HAP-1 (cell line): ENCODE measurements around the gene APEH.

Source experiments
- DNase-seq, 2 experiments: peaks; one replicate each; pipeline ENCODE4 v3.0.0-alpha.2; 2016 to 2020; ENCODE audit warnings: low spot score in 2 of 2
- H3K27me3 ChIP-seq: fragments of 250-450 bp; sonication (Bioruptor Pico); 2 replicates; pipeline ENCODE4 v1.5.1; 2020; ENCODE audit warnings: low read depth, mild to moderate bottlenecking, moderate library complexity
- H3K36me3 ChIP-seq: fragments of 250-450 bp; sonication (Bioruptor Pico); replicated peaks from 2 replicates; pipeline ENCODE4 v1.5.1; 2020; ENCODE audit warnings: mild to moderate bottlenecking
- H3K4me1 ChIP-seq: fragments of 250-450 bp; sonication (Bioruptor Pico); 2 replicates; pipeline ENCODE4 v1.5.1; 2020; ENCODE audit warnings: mild to moderate bottlenecking
- H3K4me3 ChIP-seq: fragments of 250-450 bp; sonication (Bioruptor Pico); 2 replicates; pipeline ENCODE4 v1.5.1; 2020; ENCODE audit warnings: mild to moderate bottlenecking, moderate library complexity
- H3K9me3 ChIP-seq: fragments of 250-450 bp; sonication (Bioruptor Pico); 2 replicates; pipeline ENCODE4 v1.5.1; 2020; ENCODE audit warnings: mild to moderate bottlenecking, moderate library complexity
- in situ Hi-C: fragments of 300-500 bp; cut with MboI; formaldehyde crosslinking; loops from 3 replicates; pipeline ENCODE4 v1.14.3; 2020; ENCODE audit warnings: low sequenced_read_pairs, inconsistent platforms, mixed read lengths

The APEH gene

GRCh38 chr3:49641921-49642707, 32.0 kb upstream of the APEH start:
- H3K4me1 ChIP-seq = no peaks in the 10 kb centered on the region
- H3K36me3 ChIP-seq = no peaks in the 10 kb centered on the region
- H3K4me3 ChIP-seq = no peak overlapping the region
- no peaks in the 10 kb centered on the region for H3K27me3 ChIP-seq
- no peak for DNase-seq
- no peaks in the 10 kb centered on the region for H3K9me3 ChIP-seq
- in situ Hi-C loops = no loop called here

GRCh38 chr3:49642708-49643145, 31.4 kb upstream of the APEH start:
- DNase-seq = no peak
- Histone ChIP-seq H3K4me1 (no peaks in the 10 kb centered on the region), H3K36me3 (no peaks in the 10 kb centered on the region), H3K27me3 (no peaks in the 10 kb centered on the region), H3K4me3 (no peak overlapping the region), H3K9me3 (no peaks in the 10 kb centered on the region)
- in situ Hi-C loops = no loop called here

DNA sequence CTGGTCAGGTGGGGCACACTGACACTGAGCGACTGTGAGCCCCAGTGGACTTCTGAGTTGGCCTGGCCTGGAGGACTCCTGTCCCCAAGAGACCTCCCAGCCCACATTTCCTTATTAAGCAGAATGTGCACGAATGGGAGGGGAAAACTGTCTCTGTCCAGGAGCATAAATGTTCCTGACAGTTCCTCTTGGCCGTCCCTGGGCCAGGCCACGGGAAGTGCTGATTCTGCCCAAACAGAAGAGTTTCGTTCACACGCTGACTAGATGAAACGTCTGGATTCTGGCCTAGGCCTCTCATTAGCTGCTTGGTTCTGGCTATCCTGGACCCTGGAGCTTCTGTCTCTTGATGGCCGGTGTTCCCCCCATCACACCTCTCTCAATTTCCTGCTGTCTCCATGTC, 29.5 kb upstream of the APEH start:
- in situ Hi-C loops = no loop called here
- H3K4me1 ChIP-seq = no peaks in the 10 kb centered on the region
- H3K9me3 ChIP-seq = no peaks in the 10 kb centered on the region
- no peaks in the 10 kb centered on the region for H3K27me3 ChIP-seq
- H3K36me3 ChIP-seq = no peaks in the 10 kb centered on the region
- DNase-seq = no peak
- H3K4me3 ChIP-seq = no peak overlapping the region

DNA sequence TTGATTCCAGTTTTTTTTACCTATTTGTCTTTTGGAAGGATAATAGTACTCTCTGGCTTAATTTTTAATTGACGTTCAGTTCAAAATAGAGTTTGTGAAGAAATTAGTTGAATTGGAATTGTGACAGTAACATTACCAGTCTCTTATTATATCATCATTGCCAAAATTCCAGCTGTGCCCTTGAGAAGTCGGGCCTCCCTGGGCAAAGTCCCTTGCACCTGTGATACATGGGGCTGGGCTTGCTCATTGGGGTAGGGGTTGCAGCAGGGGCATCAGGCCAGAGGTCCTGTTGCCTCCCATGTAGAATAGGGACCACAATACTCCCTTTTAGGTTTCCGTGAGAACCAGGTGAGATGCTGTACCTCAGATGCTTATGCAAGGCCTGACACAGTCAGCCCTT, 27.9 kb upstream of the APEH start:
- H3K4me3 ChIP-seq = no peak overlapping the region
- no peak for DNase-seq
- no peaks in the 10 kb centered on the region for H3K27me3 ChIP-seq
- no peaks in the 10 kb centered on the region for H3K4me1 ChIP-seq
- in situ Hi-C loops = no loop called here
- H3K9me3 ChIP-seq = no peaks in the 10 kb centered on the region
- H3K36me3 ChIP-seq = no peaks in the 10 kb centered on the region

DNA sequence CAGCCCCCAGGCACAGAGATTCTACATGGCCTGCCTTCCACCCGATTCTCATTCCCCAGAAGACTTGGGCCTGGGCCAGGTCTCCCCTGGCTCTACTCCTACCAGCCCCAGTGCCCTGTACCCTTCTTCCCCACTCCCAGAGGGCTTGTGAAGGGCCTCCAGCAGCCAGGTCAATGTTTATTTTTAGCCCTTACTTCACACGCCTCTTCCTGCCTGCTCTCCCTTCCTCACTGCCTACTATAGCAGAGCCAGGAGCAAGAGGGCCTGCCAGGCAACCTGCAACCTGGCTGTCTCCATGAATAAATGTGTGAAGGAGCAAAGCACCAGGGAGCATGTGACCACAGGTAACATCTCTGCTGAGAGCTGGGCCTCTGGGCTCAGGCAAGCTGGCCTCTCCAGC, 26.4 kb upstream of the APEH start:
- Histone ChIP-seq H3K4me3 (no peak overlapping the region), H3K9me3 (no peaks in the 10 kb centered on the region), H3K27me3 (no peaks in the 10 kb centered on the region), H3K36me3 (no peaks in the 10 kb centered on the region), H3K4me1 (no peaks in the 10 kb centered on the region)
- no peak for DNase-seq
- in situ Hi-C loops = no loop called here

- in situ Hi-C loops = no loop called here
- Histone ChIP-seq H3K4me3 (no peak overlapping the region), H3K9me3 (no peaks in the 10 kb centered on the region), H3K36me3 (no peaks in the 10 kb centered on the region), H3K27me3 (no peaks in the 10 kb centered on the region), H3K4me1 (no peaks in the 10 kb centered on the region)
- DNase-seq = no peak
Observed at GRCh38 chr3:49648354-49649019, 25.7 kb upstream of the APEH start.

GRCh38 chr3:49649576-49649975, 24.6 kb upstream of the APEH start:
- Histone ChIP-seq H3K4me1 (no peaks in the 10 kb centered on the region), H3K27me3 (no peaks in the 10 kb centered on the region), H3K4me3 (no peak overlapping the region), H3K9me3 (no peaks in the 10 kb centered on the region), H3K36me3 (no peaks in the 10 kb centered on the region)
- no peak for DNase-seq
- in situ Hi-C loops = no loop called here

- Histone ChIP-seq H3K9me3 (no peaks in the 10 kb centered on the region), H3K27me3 (no peaks in the 10 kb centered on the region), H3K4me1 (no peaks in the 10 kb centered on the region), H3K4me3 (no peak overlapping the region), H3K36me3 (no peaks in the 10 kb centered on the region)
- DNase-seq = no peak
- in situ Hi-C loops = no loop called here
Observed at GRCh38 chr3:49650177-49650576, 24.0 kb upstream of the APEH start.

DNA sequence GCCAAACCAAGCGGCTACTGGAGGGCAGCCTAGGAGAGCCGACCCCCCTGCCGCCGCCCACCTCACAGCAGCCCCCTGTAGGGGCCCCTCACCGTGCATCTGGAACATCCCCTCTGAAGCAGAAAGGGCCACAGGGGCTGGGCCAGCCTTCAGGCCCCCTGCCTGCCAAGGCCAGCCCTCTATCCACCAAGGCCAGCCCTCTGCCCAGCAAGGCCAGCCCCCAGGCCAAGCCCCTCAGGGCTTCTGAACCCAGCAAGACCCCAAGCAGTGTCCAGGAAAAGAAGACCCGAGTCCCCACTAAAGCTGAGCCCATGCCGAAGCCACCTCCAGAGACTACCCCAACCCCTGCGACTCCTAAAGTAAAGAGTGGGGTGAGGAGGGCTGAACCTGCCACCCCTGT, 23.5 kb upstream of the APEH start:
- Histone ChIP-seq H3K27me3 (no peaks in the 10 kb centered on the region), H3K4me1 (no peaks in the 10 kb centered on the region), H3K9me3 (no peaks in the 10 kb centered on the region), H3K4me3 (no peak overlapping the region), H3K36me3 (no peaks in the 10 kb centered on the region)
- no peak for DNase-seq
- in situ Hi-C loops = no loop called here

DNA sequence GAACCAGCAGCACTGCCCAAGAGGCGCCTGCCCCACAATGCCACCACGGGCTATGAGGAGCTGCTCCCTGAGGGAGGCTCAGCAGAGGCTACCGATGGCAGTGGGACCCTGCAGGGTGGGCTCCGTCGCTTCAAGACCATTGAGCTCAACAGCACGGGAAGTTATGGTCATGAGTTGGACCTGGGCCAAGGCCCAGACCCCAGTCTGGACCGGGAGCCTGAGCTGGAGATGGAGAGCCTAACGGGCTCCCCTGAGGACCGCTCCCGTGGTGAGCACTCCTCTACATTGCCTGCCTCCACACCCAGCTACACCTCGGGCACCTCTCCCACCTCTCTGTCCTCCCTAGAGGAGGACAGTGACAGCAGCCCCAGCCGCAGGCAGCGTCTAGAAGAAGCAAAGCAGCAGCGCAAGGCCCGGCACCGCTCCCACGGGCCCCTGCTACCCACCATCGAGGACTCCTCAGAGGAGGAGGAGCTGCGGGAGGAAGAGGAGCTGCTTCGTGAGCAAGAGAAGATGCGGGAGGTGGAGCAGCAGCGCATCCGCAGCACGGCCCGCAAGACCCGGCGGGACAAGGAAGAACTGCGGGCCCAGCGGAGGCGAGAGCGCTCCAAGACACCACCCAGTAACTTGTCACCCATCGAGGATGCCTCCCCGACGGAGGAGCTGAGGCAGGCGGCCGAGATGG, 21.8 kb upstream of the APEH start:
- in situ Hi-C loops = no loop called here
- no peak for DNase-seq
- H3K4me3 ChIP-seq = no peak overlapping the region
- H3K4me1 ChIP-seq = no peaks in the 10 kb centered on the region
- H3K27me3 ChIP-seq = no peaks in the 10 kb centered on the region
- no peaks in the 10 kb centered on the region for H3K36me3 ChIP-seq
- no peaks in the 10 kb centered on the region for H3K9me3 ChIP-seq

GRCh38 chr3:49652903-49653415, 21.2 kb upstream of the APEH start:
- no peaks in the 10 kb centered on the region for H3K36me3 ChIP-seq
- no peak overlapping the region for H3K4me3 ChIP-seq
- no peak for DNase-seq
- in situ Hi-C loops = no loop called here
- H3K27me3 ChIP-seq = no peaks in the 10 kb centered on the region
- H3K9me3 ChIP-seq = no peaks in the 10 kb centered on the region
- H3K4me1 ChIP-seq = no peaks in the 10 kb centered on the region

DNA sequence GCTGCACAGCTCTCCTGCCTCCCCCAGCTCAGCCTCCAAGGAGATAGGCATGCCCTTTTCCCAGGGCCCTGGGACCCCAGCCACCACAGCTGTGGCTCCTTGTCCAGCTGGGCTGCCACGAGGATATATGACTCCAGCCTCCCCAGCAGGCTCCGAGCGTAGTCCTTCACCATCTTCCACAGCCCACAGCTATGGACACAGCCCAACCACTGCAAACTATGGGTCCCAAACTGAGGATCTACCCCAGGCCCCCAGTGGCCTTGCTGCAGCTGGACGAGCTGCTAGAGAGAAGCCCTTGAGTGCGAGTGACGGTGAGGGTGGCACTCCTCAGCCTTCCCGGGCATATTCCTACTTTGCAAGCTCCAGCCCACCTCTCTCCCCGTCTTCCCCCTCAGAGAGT, 20.5 kb upstream of the APEH start:
- Histone ChIP-seq H3K36me3 (no peaks in the 10 kb centered on the region), H3K9me3 (no peaks in the 10 kb centered on the region), H3K4me3 (no peak overlapping the region), H3K27me3 (no peaks in the 10 kb centered on the region), H3K4me1 (no peaks in the 10 kb centered on the region)
- DNase-seq = no peak
- in situ Hi-C loops = no loop called here

DNA sequence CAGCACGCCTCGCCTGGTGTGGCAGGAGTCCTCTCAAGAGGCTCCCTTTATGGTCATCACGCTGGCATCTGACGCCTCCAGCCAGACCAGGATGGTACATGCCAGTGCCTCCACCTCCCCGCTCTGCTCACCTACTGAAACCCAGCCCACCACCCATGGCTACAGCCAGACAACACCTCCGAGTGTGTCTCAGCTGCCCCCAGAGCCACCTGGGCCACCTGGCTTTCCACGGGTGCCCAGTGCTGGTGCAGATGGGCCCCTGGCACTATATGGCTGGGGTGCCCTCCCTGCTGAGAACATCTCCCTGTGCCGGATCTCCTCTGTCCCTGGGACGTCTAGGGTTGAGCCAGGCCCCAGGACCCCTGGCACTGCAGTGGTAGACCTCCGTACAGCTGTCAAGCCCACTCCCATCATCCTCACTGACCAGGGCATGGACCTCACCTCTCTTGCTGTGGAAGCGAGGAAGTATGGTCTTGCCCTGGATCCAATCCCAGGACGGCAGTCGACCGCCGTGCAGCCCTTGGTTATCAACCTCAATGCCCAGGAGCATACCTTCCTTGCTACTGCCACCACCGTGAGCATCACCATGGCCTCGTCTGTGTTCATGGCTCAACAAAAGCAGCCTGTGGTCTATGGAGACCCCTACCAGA, 19.9 kb upstream of the APEH start:
- H3K36me3 ChIP-seq = no peaks in the 10 kb centered on the region
- no peaks in the 10 kb centered on the region for H3K27me3 ChIP-seq
- no peaks in the 10 kb centered on the region for H3K4me1 ChIP-seq
- in situ Hi-C loops = no loop called here
- no peak for DNase-seq
- H3K9me3 ChIP-seq = no peaks in the 10 kb centered on the region
- H3K4me3 ChIP-seq = no peak overlapping the region
